HEK293 (cell line): ENCODE measurements around the gene ADRA2B.

Experiments
- CTCF ChIA-PET: fragments of 350-600 bp; formaldehyde crosslinking; extraction: SDS; loops from one replicate; lab custom pipeline; 2021; ENCODE audit warnings: antibody characterized with exemption; lab: Yijun Ruan, JAX
- POLR2A ChIA-PET: fragments of 300-600 bp; formaldehyde crosslinking; extraction: SDS; loops from one replicate; lab custom pipeline; 2020; ENCODE audit warnings: antibody characterized with exemption, inconsistent platforms; lab: Yijun Ruan, JAX
- H3K27ac ChIP-seq: fragments of 200-500 bp; sonication (Bioruptor generic); 2 replicates; pipeline ENCODE4 v1.5.1; 2014; ENCODE audit warnings: low read depth, low read length, control low read depth, inconsistent platforms; ENCODE audit errors: extremely low read depth
- H3K36me3 ChIP-seq, 2 experiments: fragments of 200-500 bp in 1 of 2; sonication (Bioruptor generic) in 1 of 2; 1 replicate in 1 of 2; 2 replicates in 1 of 2; pipeline ENCODE4 v1.5.1; 2014 to 2017; ENCODE audit warnings: inconsistent platforms in 2 of 2, low read length in 2 of 2; ENCODE audit not compliant: control insufficient read depth in 2 of 2, insufficient read depth in 1 of 2
- H3K4me1 ChIP-seq: fragments of 200-500 bp; sonication (Bioruptor generic); 2 replicates; pipeline ENCODE4 v1.5.1; 2014; ENCODE audit warnings: mild to moderate bottlenecking, low read length, inconsistent platforms; ENCODE audit not compliant: control insufficient read depth, insufficient read depth
- H3K4me3 ChIP-seq: 2 replicates; pipeline ENCODE4 v1.5.1; 2011; ENCODE audit warnings: low read depth, mild to moderate bottlenecking, control low read depth, low read length, moderate library complexity
- H3K9me3 ChIP-seq: fragments of 200-500 bp; sonication (Bioruptor generic); 2 replicates; pipeline ENCODE4 v1.5.1; 2014; ENCODE audit warnings: low read depth, low read length, inconsistent platforms; ENCODE audit not compliant: control insufficient read depth, insufficient read depth
- CTCF ChIP-seq: fragments of 450-650 bp; formaldehyde crosslinking; IDR thresholded peaks from 2 replicates; pipeline ENCODE4 v1.5.1; 2016; ENCODE audit warnings: missing biosample characterization, missing genetic modification characterization
- GLIS2 ChIP-seq: fragments of 450-650 bp; formaldehyde crosslinking; IDR thresholded peaks from 2 replicates; pipeline ENCODE4 v1.5.1; 2016; ENCODE audit warnings: missing biosample characterization, missing genetic modification characterization
- HOXC10 ChIP-seq: sonication (generic); formaldehyde crosslinking; IDR thresholded peaks from 2 replicates; pipeline ENCODE4 v1.8.1; 2023; ENCODE audit warnings: mild to moderate bottlenecking, missing genetic modification reagents
- KLF17 ChIP-seq: fragments of 450-650 bp; formaldehyde crosslinking; IDR thresholded peaks from 2 replicates; pipeline ENCODE4 v1.5.1; 2016; ENCODE audit warnings: missing biosample characterization, missing genetic modification characterization
- KLF8 ChIP-seq: fragments of 450-650 bp; formaldehyde crosslinking; IDR thresholded peaks from 2 replicates; pipeline ENCODE4 v1.5.1; 2016; ENCODE audit warnings: missing biosample characterization, missing genetic modification characterization
- MYNN ChIP-seq: fragments of 450-650 bp; formaldehyde crosslinking; IDR thresholded peaks from 2 replicates; pipeline ENCODE4 v1.5.1; 2016; ENCODE audit warnings: missing biosample characterization, missing genetic modification characterization, borderline replicate concordance
- SETDB1 ChIP-seq: IDR thresholded peaks from one replicate; pipeline ENCODE4 v1.6.1; 2017; ENCODE audit warnings: mild to moderate bottlenecking, low read length, moderate library complexity, mixed read lengths; ENCODE audit not compliant: insufficient read length
- ZNF10 ChIP-seq: fragments of 450-650 bp; formaldehyde crosslinking; IDR thresholded peaks from 2 replicates; pipeline ENCODE4 v1.5.1; 2017; ENCODE audit warnings: missing biosample characterization, missing genetic modification characterization
- ZNF133 ChIP-seq: fragments of 450-650 bp; formaldehyde crosslinking; IDR thresholded peaks from 2 replicates; pipeline ENCODE4 v1.5.1; 2016; ENCODE audit warnings: missing biosample characterization, missing genetic modification characterization
- ZNF140 ChIP-seq: fragments of 450-650 bp; formaldehyde crosslinking; IDR thresholded peaks from 2 replicates; pipeline ENCODE4 v1.5.1; 2016; ENCODE audit warnings: missing biosample characterization, missing genetic modification characterization
- ZNF16 ChIP-seq: fragments of 450-650 bp; formaldehyde crosslinking; IDR thresholded peaks from 2 replicates; pipeline ENCODE4 v1.5.1; 2016; ENCODE audit warnings: low read depth, missing biosample characterization, missing genetic modification characterization
- ZNF26 ChIP-seq: fragments of 450-650 bp; formaldehyde crosslinking; IDR thresholded peaks from 2 replicates; pipeline ENCODE4 v1.5.1; 2016; ENCODE audit warnings: missing biosample characterization, missing genetic modification characterization
- ZNF292 ChIP-seq: fragments of 450-650 bp; formaldehyde crosslinking; IDR thresholded peaks from 2 replicates; pipeline ENCODE4 v1.5.1; 2016; ENCODE audit warnings: low read depth, missing biosample characterization, missing genetic modification characterization, borderline replicate concordance
- ZNF404 ChIP-seq: fragments of 450-650 bp; formaldehyde crosslinking; IDR thresholded peaks from 2 replicates; pipeline ENCODE4 v1.5.1; 2017; ENCODE audit warnings: missing biosample characterization, missing genetic modification characterization
- ZNF426 ChIP-seq: fragments of 450-650 bp; formaldehyde crosslinking; IDR thresholded peaks from 2 replicates; pipeline ENCODE4 v1.5.1; 2017; ENCODE audit warnings: missing biosample characterization, missing genetic modification characterization, mild to moderate bottlenecking, inconsistent platforms, moderate library complexity
- ZNF473 ChIP-seq: fragments of 450-650 bp; formaldehyde crosslinking; IDR thresholded peaks from 2 replicates; pipeline ENCODE4 v1.5.1; 2017; ENCODE audit warnings: missing biosample characterization, missing genetic modification characterization
- ZNF530 ChIP-seq: fragments of 450-650 bp; formaldehyde crosslinking; IDR thresholded peaks from 2 replicates; pipeline ENCODE4 v1.5.1; 2016; ENCODE audit warnings: low read depth, missing biosample characterization, missing genetic modification characterization
- ZNF548 ChIP-seq: fragments of 450-650 bp; formaldehyde crosslinking; IDR thresholded peaks from 2 replicates; pipeline ENCODE4 v1.5.1; 2016; ENCODE audit warnings: missing biosample characterization, missing genetic modification characterization
- ZNF571 ChIP-seq: fragments of 450-650 bp; formaldehyde crosslinking; IDR thresholded peaks from 2 replicates; pipeline ENCODE4 v1.5.0; 2017; ENCODE audit warnings: missing biosample characterization, missing genetic modification characterization
- ZNF626 ChIP-seq: fragments of 450-650 bp; sonication (Bioruptor Pico); formaldehyde crosslinking; IDR thresholded peaks from 2 replicates; pipeline ENCODE4 v1.5.1; 2018; ENCODE audit warnings: missing biosample characterization, missing genetic modification characterization, inconsistent platforms

Gene ADRA2B

GRCh38 chr2:96156011-96156820 is 39.8 kb upstream of the ADRA2B start (continued):
- no peak for TF ChIP-seq ZNF530

- no peak for TF ChIP-seq SETDB1
- TF ChIP-seq ZNF26 (tag by site-specific recombination), result no peak
- TF ChIP-seq ZNF404, result no peak
- ChIA-PET POLR2A (no interaction called here), CTCF (interaction anchor here (0.6 to 3.1 kb wide), 3 partner anchors 20 to 21 kb away, joined by 4 to 15 read pairs (median 5); no protein-coding TSS in a partner anchor)
- no peaks in the 10 kb centered on the region for H3K4me1 ChIP-seq
- no peaks in the 10 kb centered on the region for H3K36me3 ChIP-seq
- H3K9me3 ChIP-seq, result no peaks in the 10 kb centered on the region
- no peak overlapping the region for H3K27ac ChIP-seq
- H3K4me3 ChIP-seq, result no peak overlapping the region
Measured at GRCh38 chr2:96154506-96155380, 38.4 kb upstream of the ADRA2B start.

GRCh38 chr2:96153991-96154431 is 37.6 kb upstream of the ADRA2B start:
- Histone ChIP-seq H3K4me3 (no peak overlapping the region), H3K27ac (no peak overlapping the region), H3K9me3 (no peaks in the 10 kb centered on the region), H3K4me1 (no peaks in the 10 kb centered on the region), H3K36me3 (no peaks in the 10 kb centered on the region)
- CTCF ChIA-PET, result interaction anchor here (1.0 to 3.1 kb wide), 2 partner anchors 15 to 20 kb away, joined by 3 to 15 read pairs; no protein-coding TSS in a partner anchor
- TF ChIP-seq CTCF (tag by site-specific recombination) (peak; percentile 63; the same call in 1 of the 2 replicates), GLIS2 (tag by site-specific recombination) (peak; percentile 47; the same call in 1 of the 2 replicates), ZNF10 (tag by site-specific recombination) (no peak)
- POLR2A ChIA-PET, result no interaction called here

GRCh38 chr2:96153291-96153713 is 36.9 kb upstream of the ADRA2B start:
- ChIA-PET POLR2A (no interaction called here), CTCF (interaction anchor here (0.6 to 1.0 kb wide), 2 partner anchors 14 to 87 kb away, joined by 3 read pairs; no protein-coding TSS in a partner anchor)
- H3K9me3 ChIP-seq, result no peaks in the 10 kb centered on the region
- H3K36me3 ChIP-seq, result no peaks in the 10 kb centered on the region
- H3K27ac ChIP-seq, result no peak overlapping the region
- peaks cover 1% of the 10 kb centered on the region; the same call in 1 of the 2 replicates for H3K4me1 ChIP-seq
- H3K4me3 ChIP-seq, result no peak overlapping the region
- TF ChIP-seq ZNF571 (no peak), ZNF133 (no peak), ZNF473 (tag by site-specific recombination) (no peak), ZNF426 (tag by site-specific recombination) (no peak), HOXC10 (CRISPR knock-in tag) (no peak), KLF17 (tag by site-specific recombination) (no peak), ZNF292 (tag by site-specific recombination) (no peak), ZNF404 (no peak), KLF8 (tag by site-specific recombination) (no peak), ZNF548 (tag by site-specific recombination) (no peak), ZNF140 (tag by site-specific recombination) (no peak), MYNN (tag by site-specific recombination) (no peak), CTCF (tag by site-specific recombination) (no peak), ZNF626 (tag by site-specific recombination) (no peak), ZNF16 (no peak)
